Measurements from ENCODE around the gene NGEF. TPM values are rescaled to one million over a fixed set of nuclear protein-coding genes. Genes with fewer than 3 reads are reported as not detected.

NGEF gene
- total RNA-seq, 1 experiment from 2014 or later: 1.9 TPM

GRCh38 chr2:232971744-232972143, 41.3 kb downstream of the NGEF start:
- H3K27me3 Mint-ChIP-seq (ENCODE audit: low read depth): peaks cover 5% of the 10 kb centered on the region
- Histone ChIP-seq H3K14ac (ENCODE audit: insufficient read depth, low read length) (no peak overlapping the region), H2BK20ac (ENCODE audit: low read depth, low read length, poor library complexity, severe bottlenecking) (no peak overlapping the region), H3K4me1 (ENCODE audit: insufficient read depth, low read length) (no peaks in the 10 kb centered on the region), H3K4ac (ENCODE audit: low read depth, low read length) (no peak overlapping the region), H3T11ph (ENCODE audit: low read length) (no peak overlapping the region), H3K79me2 (ENCODE audit: insufficient read depth, low read length) (no peaks in the 10 kb centered on the region), H3K18ac (ENCODE audit: insufficient read length, low read depth, low read length) (no peak overlapping the region), H3K27ac (ENCODE audit: insufficient read length, low read depth, low read length) (no peak overlapping the region), H4K20me1 (ENCODE audit: control insufficient read depth, insufficient read depth, insufficient read length) (no peaks in the 10 kb centered on the region), H3K27me3 (ENCODE audit: insufficient read depth, low read length) (no peaks in the 10 kb centered on the region), H3K23me2 (ENCODE audit: insufficient read length, low read depth, low read length, poor library complexity, severe bottlenecking) (no peaks in the 10 kb centered on the region), H4K91ac (ENCODE audit: insufficient read length, low read depth, low read length) (no peak overlapping the region), H3K9ac (ENCODE audit: extremely low read depth, insufficient read length, low read length) (no peak overlapping the region), H2BK12ac (ENCODE audit: insufficient read length, low read depth, low read length) (no peak overlapping the region), H2BK120ac (ENCODE audit: low read depth, low read length, poor library complexity, severe bottlenecking) (no peak overlapping the region), H2AK5ac (ENCODE audit: insufficient read length, low read length) (no peak overlapping the region), H3K23ac (ENCODE audit: insufficient read length, low read depth, low read length) (no peak overlapping the region), H3K56ac (ENCODE audit: insufficient read length, low read depth, low read length) (no peak overlapping the region), H2BK5ac (ENCODE audit: insufficient read length, low read length) (no peak overlapping the region), H3K4me2 (ENCODE audit: insufficient read depth, insufficient read length, low read length) (no peak overlapping the region), H3K9me3 (ENCODE audit: control insufficient read depth, low read depth, low read length) (no peaks in the 10 kb centered on the region), H4K8ac (replicated peaks; ENCODE audit: insufficient read length, low read depth, low read length) (no peak overlapping the region), H4K5ac (ENCODE audit: insufficient read length, low read depth, low read length) (no peak overlapping the region), H3K79me1 (ENCODE audit: insufficient read depth, low read depth, low read length, poor library complexity, severe bottlenecking) (no peaks in the 10 kb centered on the region), H2AFZ (ENCODE audit: low read length) (no peak overlapping the region), H2BK15ac (ENCODE audit: low read depth, low read length) (no peak overlapping the region)
- no peak overlapping the region for H3K27ac Mint-ChIP-seq
- no peaks in the 10 kb centered on the region for H3K36me3 Mint-ChIP-seq (ENCODE audit: insufficient read depth in 1 of 3, low read depth in 3 of 3)
- DNase-seq: no peak
- H3K4me3 Mint-ChIP-seq: no peak overlapping the region
- H3K9me3 Mint-ChIP-seq: no peaks in the 10 kb centered on the region
- no peak for TF ChIP-seq CTCF (conservative IDR thresholded peaks at IDR 0.05)
- WGBS (ENCODE audit: extremely low coverage, insufficient read length, low lambda C conversion rate): no CpG with 5 or more reads among the region's 5 CpGs
- peaks cover 4 to 10% of the 10 kb centered on the region in 2 experiments for H3K4me1 Mint-ChIP-seq

Data from H9 (cell line).